DOHH2 (cell line): ENCODE results near the gene PRDM7.
"Not testable (repeated sequence)": the region's sequence is repeated elsewhere in the genome, so short reads cannot be mapped to it uniquely, and the experiment has no call there.

Experiments
- EZH2phosphoT487 ChIP-seq: fragments of 200-600 bp; sonication (generic); IDR thresholded peaks from 2 replicates; pipeline ENCODE4 v1.6.1; 2017; ENCODE audit warnings: borderline replicate concordance, mild to moderate bottlenecking, antibody characterized with exemption, low read length, moderate library complexity, mixed read lengths
- TF ChIP-seq, protein P1 (sequence below): fragments of 200-600 bp; sonication (generic); IDR thresholded peaks from one replicate; pipeline ENCODE4 v1.5.1; 2014; ENCODE audit warnings: antibody characterized with exemption, mild to moderate bottlenecking, low read depth, low read length; ENCODE audit not compliant: poor library complexity, severe bottlenecking

DNA sequence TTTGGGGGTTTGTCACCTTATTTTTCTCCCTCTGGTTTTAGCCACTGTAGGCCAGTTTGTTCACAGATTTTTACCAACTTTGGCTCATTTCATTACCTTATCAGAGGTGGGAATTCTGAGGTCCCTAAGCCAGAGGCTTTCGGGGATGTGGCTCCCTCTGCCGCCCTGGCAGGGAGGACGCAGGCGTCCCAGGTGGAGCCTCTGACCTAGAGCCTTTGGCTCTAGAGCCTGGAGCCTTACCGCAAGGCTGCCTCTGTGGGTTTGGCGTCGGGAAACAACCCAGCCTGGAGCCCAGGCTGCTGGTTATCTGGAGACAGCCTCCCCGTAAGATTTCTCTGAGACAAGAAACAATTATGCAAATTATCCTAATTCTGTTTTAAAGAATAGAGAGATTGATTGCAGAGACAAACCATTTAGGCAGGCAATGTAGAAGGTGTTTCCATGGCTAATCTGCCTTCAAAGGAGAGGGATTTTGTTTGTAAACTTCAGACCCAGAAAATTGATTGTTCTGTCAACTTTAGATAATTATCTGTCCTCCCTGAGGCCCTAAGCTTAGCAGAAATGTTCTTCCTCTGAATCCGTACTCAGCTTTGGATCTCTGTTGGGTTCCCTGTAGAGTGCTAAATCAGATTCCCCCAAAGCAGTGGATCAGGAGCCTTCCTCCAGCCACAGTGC lies 20.0 kb upstream of the PRDM7 start:
- TF ChIP-seq, protein P1, sequence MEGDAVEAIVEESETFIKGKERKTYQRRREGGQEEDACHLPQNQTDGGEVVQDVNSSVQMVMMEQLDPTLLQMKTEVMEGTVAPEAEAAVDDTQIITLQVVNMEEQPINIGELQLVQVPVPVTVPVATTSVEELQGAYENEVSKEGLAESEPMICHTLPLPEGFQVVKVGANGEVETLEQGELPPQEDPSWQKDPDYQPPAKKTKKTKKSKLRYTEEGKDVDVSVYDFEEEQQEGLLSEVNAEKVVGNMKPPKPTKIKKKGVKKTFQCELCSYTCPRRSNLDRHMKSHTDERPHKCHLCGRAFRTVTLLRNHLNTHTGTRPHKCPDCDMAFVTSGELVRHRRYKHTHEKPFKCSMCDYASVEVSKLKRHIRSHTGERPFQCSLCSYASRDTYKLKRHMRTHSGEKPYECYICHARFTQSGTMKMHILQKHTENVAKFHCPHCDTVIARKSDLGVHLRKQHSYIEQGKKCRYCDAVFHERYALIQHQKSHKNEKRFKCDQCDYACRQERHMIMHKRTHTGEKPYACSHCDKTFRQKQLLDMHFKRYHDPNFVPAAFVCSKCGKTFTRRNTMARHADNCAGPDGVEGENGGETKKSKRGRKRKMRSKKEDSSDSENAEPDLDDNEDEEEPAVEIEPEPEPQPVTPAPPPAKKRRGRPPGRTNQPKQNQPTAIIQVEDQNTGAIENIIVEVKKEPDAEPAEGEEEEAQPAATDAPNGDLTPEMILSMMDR, result not testable (repeated sequence)
- TF ChIP-seq EZH2phosphoT487, result not testable (repeated sequence)
